H9 (cell line): ENCODE measurements around the gene CNGB1. TPM values are rescaled to one million over a fixed set of nuclear protein-coding genes. Genes with fewer than 3 reads are reported as not detected.

ENCODE experiments used
- DNase-seq: peaks from one replicate; pipeline ENCODE4 v3.0.0-alpha.2; 2017
- H2AFZ ChIP-seq: one replicate; pipeline ENCODE4 v1.6.1; 2013; ENCODE audit warnings: mild to moderate bottlenecking, low read length, control low read depth, moderate library complexity
- H2AK5ac ChIP-seq: 2 replicates; pipeline ENCODE4 v1.6.1; 2013; ENCODE audit warnings: low read length, control low read depth, mixed read lengths; ENCODE audit not compliant: insufficient read length
- H2BK120ac ChIP-seq: one replicate; pipeline ENCODE4 v1.6.1; 2013; ENCODE audit warnings: low read depth, mild to moderate bottlenecking, low read length, control low read depth, inconsistent platforms; ENCODE audit not compliant: poor library complexity, severe bottlenecking
- H2BK12ac ChIP-seq: 2 replicates; pipeline ENCODE4 v1.6.1; 2013; ENCODE audit warnings: low read length, control low read depth, mixed read lengths, low read depth; ENCODE audit not compliant: insufficient read length
- H2BK15ac ChIP-seq: 2 replicates; pipeline ENCODE4 v1.6.1; 2013; ENCODE audit warnings: low read depth, low read length, control low read depth
- H2BK20ac ChIP-seq: one replicate; pipeline ENCODE4 v1.6.1; 2013; ENCODE audit warnings: low read depth, mild to moderate bottlenecking, low read length, control low read depth, inconsistent platforms; ENCODE audit not compliant: poor library complexity, severe bottlenecking
- H2BK5ac ChIP-seq: 2 replicates; pipeline ENCODE4 v1.6.1; 2013; ENCODE audit warnings: low read length, control low read depth, mixed read lengths; ENCODE audit not compliant: insufficient read length
- H3K14ac ChIP-seq: 2 replicates; pipeline ENCODE4 v1.6.1; 2013; ENCODE audit warnings: low read length, control low read depth; ENCODE audit not compliant: insufficient read depth
- H3K18ac ChIP-seq: 2 replicates; pipeline ENCODE4 v1.6.1; 2013; ENCODE audit warnings: low read depth, mild to moderate bottlenecking, mixed read lengths, low read length, control low read depth; ENCODE audit not compliant: insufficient read length
- H3K23ac ChIP-seq: 2 replicates; pipeline ENCODE4 v1.6.1; 2013; ENCODE audit warnings: low read length, control low read depth, mixed read lengths, low read depth; ENCODE audit not compliant: insufficient read length
- H3K23me2 ChIP-seq: 2 replicates; pipeline ENCODE4 v1.6.1; 2013; ENCODE audit warnings: low read depth, mild to moderate bottlenecking, mixed read lengths, low read length, control low read depth; ENCODE audit not compliant: insufficient read length, poor library complexity, severe bottlenecking
- H3K27ac ChIP-seq: 2 replicates; pipeline ENCODE4 v1.5.1; 2013; ENCODE audit warnings: low read length, control low read depth, mixed read lengths, low read depth; ENCODE audit not compliant: insufficient read length
- H3K27me3 ChIP-seq: 2 replicates; pipeline ENCODE4 v1.6.1; 2013; ENCODE audit warnings: low read length, control low read depth, inconsistent platforms; ENCODE audit not compliant: insufficient read depth
- H3K4ac ChIP-seq: 2 replicates; pipeline ENCODE4 v1.6.1; 2013; ENCODE audit warnings: low read depth, mild to moderate bottlenecking, control low read depth, inconsistent platforms, low read length, moderate library complexity
- H3K4me1 ChIP-seq: 2 replicates; pipeline ENCODE4 v1.6.1; 2013; ENCODE audit warnings: low read length, control low read depth, inconsistent platforms; ENCODE audit not compliant: insufficient read depth
- H3K4me2 ChIP-seq: 2 replicates; pipeline ENCODE4 v1.6.1; 2013; ENCODE audit warnings: low read length, control low read depth, mixed read lengths; ENCODE audit not compliant: insufficient read length, insufficient read depth
- H3K56ac ChIP-seq: 2 replicates; pipeline ENCODE4 v1.6.1; 2013; ENCODE audit warnings: low read depth, mild to moderate bottlenecking, mixed read lengths, low read length, control low read depth; ENCODE audit not compliant: insufficient read length
- H3K79me1 ChIP-seq: 2 replicates; pipeline ENCODE4 v1.6.1; 2013; ENCODE audit warnings: low read depth, mild to moderate bottlenecking, moderate library complexity, low read length, control low read depth, inconsistent platforms; ENCODE audit not compliant: insufficient read depth, poor library complexity, severe bottlenecking
- H3K79me2 ChIP-seq: 2 replicates; pipeline ENCODE4 v1.6.1; 2013; ENCODE audit warnings: low read length, control low read depth, inconsistent platforms; ENCODE audit not compliant: insufficient read depth
- H3K9ac ChIP-seq: 2 replicates; pipeline ENCODE4 v1.6.1; 2013; ENCODE audit warnings: low read length, control low read depth, mixed read lengths; ENCODE audit not compliant: insufficient read length; ENCODE audit errors: extremely low read depth
- H3K9me3 ChIP-seq: one replicate; pipeline ENCODE4 v1.6.1; 2013; ENCODE audit warnings: low read depth, low read length, inconsistent platforms; ENCODE audit not compliant: control insufficient read depth
- H3T11ph ChIP-seq: one replicate; pipeline ENCODE4 v1.6.1; 2013; ENCODE audit warnings: mild to moderate bottlenecking, low read length, control low read depth, inconsistent platforms
- H4K20me1 ChIP-seq: one replicate; pipeline ENCODE4 v1.6.1; 2013; ENCODE audit not compliant: control insufficient read depth, insufficient read length, insufficient read depth
- H4K5ac ChIP-seq: 2 replicates; pipeline ENCODE4 v1.6.1; 2013; ENCODE audit warnings: low read depth, mild to moderate bottlenecking, mixed read lengths, low read length, control low read depth; ENCODE audit not compliant: insufficient read length
- H4K8ac ChIP-seq: replicated peaks from 2 replicates; pipeline ENCODE4 v1.6.1; 2013; ENCODE audit warnings: low read length, control low read depth, mixed read lengths, low read depth; ENCODE audit not compliant: insufficient read length
- H4K91ac ChIP-seq: 2 replicates; pipeline ENCODE4 v1.6.1; 2013; ENCODE audit warnings: low read depth, mild to moderate bottlenecking, moderate library complexity, mixed read lengths, low read length, control low read depth; ENCODE audit not compliant: insufficient read length
- H3K27ac Mint-ChIP-seq, 3 experiments: 2 replicates in 2 of 3; 3 replicates in 1 of 3; pipeline ENCODE4 v1.8.0; 2020 to 2021; ENCODE audit warnings: mixed read lengths in 3 of 3, mild to moderate bottlenecking in 1 of 3, moderate library complexity in 1 of 3
- H3K27me3 Mint-ChIP-seq: 2 replicates; pipeline ENCODE4 v1.8.0; 2021; ENCODE audit warnings: low read depth, mild to moderate bottlenecking, moderate library complexity, mixed read lengths
- H3K36me3 Mint-ChIP-seq, 3 experiments: 2 replicates in 2 of 3; 3 replicates in 1 of 3; pipeline ENCODE4 v1.8.0; 2020 to 2021; ENCODE audit warnings: low read depth in 3 of 3, mixed read lengths in 3 of 3; ENCODE audit not compliant: insufficient read depth in 1 of 3
- H3K4me1 Mint-ChIP-seq, 2 experiments: 2 replicates each; pipeline ENCODE4 v1.8.0; 2020; ENCODE audit warnings: mixed read lengths in 2 of 2
- H3K4me3 Mint-ChIP-seq, 2 experiments: 2 replicates in 1 of 2; 3 replicates in 1 of 2; pipeline ENCODE4 v1.8.0; 2020 to 2021; ENCODE audit warnings: mild to moderate bottlenecking in 2 of 2, mixed read lengths in 2 of 2, moderate library complexity in 1 of 2
- H3K9me3 Mint-ChIP-seq, 2 experiments: 2 replicates in 1 of 2; 3 replicates in 1 of 2; pipeline ENCODE4 v1.8.0; 2020; ENCODE audit warnings: mild to moderate bottlenecking in 2 of 2, mixed read lengths in 2 of 2, moderate library complexity in 1 of 2
- CTCF ChIP-seq: fragments of 200-600 bp; sonication (generic); conservative IDR thresholded peaks from 3 replicates; pipeline ENCODE4 v1.8.0; 2021; ENCODE audit warnings: antibody characterized with exemption, mild to moderate bottlenecking
- WGBS: extraction: QIAGEN DNeasy Blood & Tissue Kit; methylation state at CpG from one replicate; pipeline ENCODE4 v1.1.7; 2013; ENCODE audit warnings: missing lambda C conversion rate, low lambda C conversion rate, mixed read lengths; ENCODE audit not compliant: insufficient read length; ENCODE audit errors: extremely low coverage; 5-methylcytosine and 5-hydroxymethylcytosine counted together
- total RNA-seq: library from RNA; stranded (reverse); gene quantifications from 2 replicates; pipeline ENCODE4 v1.2.1, GENCODE V29; 2021

CNGB1 gene
- total RNA-seq, 1 experiment from 2014 or later: not detected

- WGBS: no CpG with 5 or more reads among the region's 8 CpGs
- DNase-seq: no peak
- Histone ChIP-seq H3K9me3 (no peaks in the 10 kb centered on the region), H3K23ac (no peak overlapping the region), H2BK12ac (no peak overlapping the region), H2BK120ac (no peak overlapping the region), H2BK15ac (no peak overlapping the region), H2BK20ac (no peak overlapping the region), H3K79me2 (no peaks in the 10 kb centered on the region), H2BK5ac (no peak overlapping the region), H3K79me1 (no peaks in the 10 kb centered on the region), H4K91ac (no peak overlapping the region), H3K27ac (no peak overlapping the region), H3K27me3 (no peaks in the 10 kb centered on the region), H2AFZ (no peak overlapping the region), H3K4me2 (no peak overlapping the region), H4K20me1 (no peaks in the 10 kb centered on the region), H2AK5ac (no peak overlapping the region), H4K5ac (no peak overlapping the region), H3T11ph (no peak overlapping the region), H3K14ac (no peak overlapping the region), H3K4ac (no peak overlapping the region), H3K23me2 (peaks cover 2% of the 10 kb centered on the region), H3K18ac (no peak overlapping the region), H4K8ac (no peak overlapping the region), H3K56ac (no peak overlapping the region), H3K9ac (no peak overlapping the region), H3K4me1 (peaks cover 6% of the 10 kb centered on the region; the same call in 1 of the 2 replicates)
- no peak overlapping the region; a peak in 1 of 7 replicates for H3K27ac Mint-ChIP-seq
- H3K27me3 Mint-ChIP-seq: peaks cover 12% of the 10 kb centered on the region
- no peak overlapping the region for H3K4me3 Mint-ChIP-seq
- no peak for TF ChIP-seq CTCF
- H3K36me3 Mint-ChIP-seq: peaks cover 0 to 2% (median 0%) of the 10 kb centered on the region in 3 experiments; a peak in 2 of 7 replicates
- H3K9me3 Mint-ChIP-seq: no peaks in the 10 kb centered on the region
- H3K4me1 Mint-ChIP-seq: peaks cover 23 to 34% of the 10 kb centered on the region in 2 experiments
Observed at GRCh38 chr16:58019866-58020538, 49.1 kb upstream of the CNGB1 start.
